Neuronal stem cell (in vitro differentiated cells): ENCODE data around the gene ABHD8.

ENCODE experiments used
- DNase-seq: peaks from one replicate; pipeline ENCODE4 v3.0.0-alpha.2; 2013; ENCODE audit warnings: low spot score
- H2AFZ ChIP-seq: one replicate; pipeline ENCODE4 v1.6.1; 2013; ENCODE audit warnings: mild to moderate bottlenecking, low read length, inconsistent platforms
- H2AK5ac ChIP-seq: 2 replicates; pipeline ENCODE4 v1.6.1; 2013; ENCODE audit warnings: low read depth, mild to moderate bottlenecking, inconsistent platforms, low read length, moderate library complexity, mixed read lengths
- H2BK120ac ChIP-seq: 2 replicates; pipeline ENCODE4 v1.6.1; 2013; ENCODE audit warnings: low read depth, mild to moderate bottlenecking, inconsistent platforms, low read length, moderate library complexity, mixed read lengths
- H2BK12ac ChIP-seq: one replicate; pipeline ENCODE4 v1.6.1; 2013; ENCODE audit warnings: low read length, inconsistent platforms
- H2BK15ac ChIP-seq: 2 replicates; pipeline ENCODE4 v1.6.1; 2013; ENCODE audit warnings: mild to moderate bottlenecking, low read length, inconsistent platforms, mixed read lengths
- H2BK5ac ChIP-seq: one replicate; pipeline ENCODE4 v1.6.1; 2013; ENCODE audit warnings: inconsistent platforms, mild to moderate bottlenecking, low read length, moderate library complexity
- H3K14ac ChIP-seq: one replicate; pipeline ENCODE4 v1.6.1; 2013; ENCODE audit warnings: low read length, inconsistent platforms
- H3K18ac ChIP-seq: 2 replicates; pipeline ENCODE4 v1.6.1; 2013; ENCODE audit warnings: low read length, inconsistent platforms
- H3K23ac ChIP-seq: 2 replicates; pipeline ENCODE4 v1.6.1; 2013; ENCODE audit warnings: low read depth, mild to moderate bottlenecking, mixed read lengths, low read length, inconsistent platforms; ENCODE audit not compliant: poor library complexity
- H3K27ac ChIP-seq: replicated peaks from 3 replicates; pipeline ENCODE4 v1.5.1; 2013; ENCODE audit warnings: low read length, inconsistent platforms
- H3K27me3 ChIP-seq, 3 experiments: 2 replicates each; pipeline ENCODE4 v1.6.1; 2013; ENCODE audit warnings: low read length in 3 of 3, mild to moderate bottlenecking in 2 of 3, inconsistent platforms in 1 of 3, low read depth in 1 of 3, mixed read lengths in 1 of 3, moderate library complexity in 1 of 3; ENCODE audit not compliant: control insufficient read depth in 3 of 3, insufficient read depth in 3 of 3
- H3K36me3 ChIP-seq, 2 donors: replicated peaks in 1 of 2; 2 replicates each; pipeline ENCODE4 v1.6.1; 2013; ENCODE audit warnings: low read length in 2 of 2; ENCODE audit not compliant: control insufficient read depth in 2 of 2, insufficient read depth in 2 of 2
- H3K4ac ChIP-seq: 2 replicates; pipeline ENCODE4 v1.6.1; 2013; ENCODE audit warnings: inconsistent platforms, mild to moderate bottlenecking, low read length, moderate library complexity
- H3K4me1 ChIP-seq, 2 donors: 1 replicate in 1 of 2; 2 replicates in 1 of 2; pipeline ENCODE4 v1.6.1; 2013; ENCODE audit warnings: low read length in 2 of 2, low read depth in 1 of 2; ENCODE audit not compliant: control insufficient read depth in 2 of 2, insufficient read depth in 1 of 2
- H3K4me2 ChIP-seq: one replicate; pipeline ENCODE4 v1.6.1; 2013; ENCODE audit warnings: mild to moderate bottlenecking, low read length, inconsistent platforms; ENCODE audit not compliant: insufficient read depth, poor library complexity, severe bottlenecking
- H3K4me3 ChIP-seq, 2 donors: 2 replicates each; pipeline ENCODE4 v1.5.1; 2013; ENCODE audit warnings: low read length in 2 of 2, mild to moderate bottlenecking in 2 of 2, inconsistent platforms in 1 of 2, moderate library complexity in 1 of 2
- H3K79me1 ChIP-seq: one replicate; pipeline ENCODE4 v1.6.1; 2013; ENCODE audit warnings: low read depth, mild to moderate bottlenecking, inconsistent platforms, low read length, moderate library complexity
- H3K9ac ChIP-seq: one replicate; pipeline ENCODE4 v1.6.1; 2013; ENCODE audit warnings: mild to moderate bottlenecking, low read depth, low read length, inconsistent platforms; ENCODE audit not compliant: poor library complexity
- H3K9me3 ChIP-seq, 2 donors: replicated peaks in 1 of 2; 2 replicates each; pipeline versions ENCODE3 to v1.6.1; 2013; ENCODE audit warnings: low read length in 2 of 2, mild to moderate bottlenecking in 2 of 2, inconsistent platforms in 1 of 2, low read depth in 1 of 2, mixed read lengths in 1 of 2, moderate library complexity in 1 of 2; ENCODE audit not compliant: control insufficient read depth in 2 of 2, insufficient read depth in 1 of 2
- H4K8ac ChIP-seq: one replicate; pipeline ENCODE4 v1.6.1; 2013; ENCODE audit warnings: low read depth, mild to moderate bottlenecking, inconsistent platforms, low read length, moderate library complexity
- H4K91ac ChIP-seq: one replicate; pipeline ENCODE4 v1.6.1; 2013; ENCODE audit warnings: low read length, low read depth, mild to moderate bottlenecking, inconsistent platforms; ENCODE audit not compliant: poor library complexity
- WGBS, 2 donors: extraction: QIAGEN DNeasy Blood & Tissue Kit; methylation state at CpG; one replicate each; pipeline ENCODE4 v1.1.7; 2013; ENCODE audit warnings: missing lambda C conversion rate in 2 of 2, mixed read lengths in 1 of 2; ENCODE audit not compliant: insufficient read length in 2 of 2, insufficient replicate concordance in 1 of 2; ENCODE audit errors: extremely low coverage in 2 of 2; 5-methylcytosine and 5-hydroxymethylcytosine counted together

ABHD8 gene

DNA sequence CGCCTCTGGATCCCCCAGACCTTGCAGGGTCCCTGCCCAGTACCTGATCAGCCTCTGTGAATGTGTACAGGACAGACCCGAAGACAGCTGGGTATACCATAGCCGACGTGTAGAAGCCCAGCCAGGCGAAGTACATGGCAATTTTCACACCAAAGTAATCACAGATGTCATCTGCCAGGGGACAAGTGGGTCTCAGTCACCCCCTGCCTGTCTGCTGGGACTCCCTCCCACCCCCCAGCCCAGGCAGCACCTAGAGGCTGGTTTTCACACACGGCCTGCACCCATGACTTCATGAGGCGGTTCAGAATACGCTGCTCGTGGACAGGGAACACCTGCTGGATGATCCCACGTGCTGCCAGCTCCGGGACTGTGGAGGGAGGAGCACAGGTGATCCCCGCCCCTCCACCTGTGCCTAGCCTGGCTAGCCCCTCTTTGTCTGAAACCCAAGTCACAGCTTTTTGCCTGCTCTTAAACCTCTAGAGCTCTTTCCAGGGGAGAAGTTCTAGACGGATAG lies 27.9 kb upstream of the ABHD8 start:
- no peak overlapping the region for H4K8ac ChIP-seq
- H3K4me1 ChIP-seq = peaks cover 6 to 22% of the 10 kb centered on the region in 2 donors
- no peak overlapping the region for H3K9ac ChIP-seq
- H3K14ac ChIP-seq = no peak overlapping the region
- no peak for DNase-seq
- WGBS, 2 donors = no CpG with 5 or more reads among the region's 13 CpGs
- no peak overlapping the region for H3K4ac ChIP-seq
- no peak overlapping the region for H3K27ac ChIP-seq
- H3K36me3 ChIP-seq = peaks cover 23 to 47% of the 10 kb centered on the region in 2 donors
- no peak overlapping the region for H2BK15ac ChIP-seq
- no peak overlapping the region for H2AFZ ChIP-seq
- peaks cover 0 to 7% (median 0%) of the 10 kb centered on the region in 3 experiments for H3K27me3 ChIP-seq
- no peak overlapping the region for H2BK120ac ChIP-seq
- no peak overlapping the region for H4K91ac ChIP-seq
- H2BK12ac ChIP-seq = no peak overlapping the region
- H2AK5ac ChIP-seq = peak overlapping the region; percentile 70
- no peak overlapping the region for H3K18ac ChIP-seq
- no peak overlapping the region for H2BK5ac ChIP-seq
- no peak overlapping the region for H3K4me2 ChIP-seq
- H3K9me3 ChIP-seq = peaks cover 3 to 8% of the 10 kb centered on the region in 2 donors
- H3K4me3 ChIP-seq = no peak overlapping the region
- no peak overlapping the region for H3K23ac ChIP-seq
- H3K79me1 ChIP-seq = peaks cover 7% of the 10 kb centered on the region

DNA sequence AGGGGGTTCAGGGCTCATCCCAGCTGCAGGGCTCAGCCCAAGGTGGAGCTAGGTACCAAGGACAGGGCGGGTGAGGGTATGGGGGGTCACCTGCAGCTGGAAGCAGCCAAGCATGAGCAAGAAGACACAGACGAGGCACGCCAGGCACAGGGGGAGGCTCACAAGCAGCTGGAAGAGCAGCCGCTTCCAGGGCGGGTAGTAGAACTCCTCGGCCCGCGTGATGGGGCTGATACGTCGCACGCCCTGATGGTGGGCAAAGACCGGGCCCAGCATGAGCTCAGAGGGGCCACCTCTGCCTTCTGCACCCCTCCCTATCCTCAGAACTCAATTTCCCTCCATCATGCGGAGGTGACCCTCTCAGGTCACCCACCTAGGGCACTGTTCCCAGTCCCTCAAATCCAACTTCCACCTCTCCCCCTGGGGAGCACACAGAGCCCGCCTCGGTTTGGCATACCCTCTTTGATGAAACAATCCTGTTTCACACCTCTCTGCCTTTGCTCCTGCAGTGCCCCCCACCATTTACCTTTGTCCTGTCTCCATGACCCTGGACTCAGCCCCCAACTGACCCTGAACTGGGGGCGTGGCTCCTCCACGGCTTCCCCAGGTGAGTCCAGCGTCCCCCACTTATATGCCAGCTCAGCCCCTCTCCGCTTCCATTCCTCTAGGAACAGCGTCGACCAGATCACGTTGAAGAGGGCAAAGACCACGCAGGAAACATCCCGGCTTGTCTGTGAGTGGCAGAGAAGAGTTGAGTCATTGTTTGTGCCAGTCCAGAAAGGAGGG lies 27.2 kb upstream of the ABHD8 start:
- Histone ChIP-seq H2BK12ac (peak overlapping the region; percentile 84), H2AFZ (no peak overlapping the region), H4K91ac (no peak overlapping the region), H3K18ac (peak overlapping the region; percentile 7), H4K8ac (no peak overlapping the region), H3K4me3 (no peak overlapping the region), H2BK15ac (no peak overlapping the region), H3K9me3 (peaks cover 3 to 8% of the 10 kb centered on the region in 2 donors), H3K27me3 (peaks cover 0 to 7% (median 0%) of the 10 kb centered on the region in 3 experiments), H2AK5ac (peak overlapping the region; percentile 99), H3K4me1 (peaks cover 6 to 22% of the 10 kb centered on the region in 2 donors), H3K23ac (peak overlapping the region; percentile 73), H3K79me1 (peaks cover 7% of the 10 kb centered on the region), H2BK5ac (no peak overlapping the region), H3K4me2 (no peak overlapping the region), H3K4ac (no peak overlapping the region), H3K9ac (no peak overlapping the region), H3K14ac (no peak overlapping the region), H3K27ac (no peak overlapping the region), H2BK120ac (no peak overlapping the region), H3K36me3 (peaks cover 25 to 52% of the 10 kb centered on the region in 2 donors)
- no CpG with 5 or more reads among the region's 24 CpGs for WGBS, 2 donors
- DNase-seq = no peak

DNA sequence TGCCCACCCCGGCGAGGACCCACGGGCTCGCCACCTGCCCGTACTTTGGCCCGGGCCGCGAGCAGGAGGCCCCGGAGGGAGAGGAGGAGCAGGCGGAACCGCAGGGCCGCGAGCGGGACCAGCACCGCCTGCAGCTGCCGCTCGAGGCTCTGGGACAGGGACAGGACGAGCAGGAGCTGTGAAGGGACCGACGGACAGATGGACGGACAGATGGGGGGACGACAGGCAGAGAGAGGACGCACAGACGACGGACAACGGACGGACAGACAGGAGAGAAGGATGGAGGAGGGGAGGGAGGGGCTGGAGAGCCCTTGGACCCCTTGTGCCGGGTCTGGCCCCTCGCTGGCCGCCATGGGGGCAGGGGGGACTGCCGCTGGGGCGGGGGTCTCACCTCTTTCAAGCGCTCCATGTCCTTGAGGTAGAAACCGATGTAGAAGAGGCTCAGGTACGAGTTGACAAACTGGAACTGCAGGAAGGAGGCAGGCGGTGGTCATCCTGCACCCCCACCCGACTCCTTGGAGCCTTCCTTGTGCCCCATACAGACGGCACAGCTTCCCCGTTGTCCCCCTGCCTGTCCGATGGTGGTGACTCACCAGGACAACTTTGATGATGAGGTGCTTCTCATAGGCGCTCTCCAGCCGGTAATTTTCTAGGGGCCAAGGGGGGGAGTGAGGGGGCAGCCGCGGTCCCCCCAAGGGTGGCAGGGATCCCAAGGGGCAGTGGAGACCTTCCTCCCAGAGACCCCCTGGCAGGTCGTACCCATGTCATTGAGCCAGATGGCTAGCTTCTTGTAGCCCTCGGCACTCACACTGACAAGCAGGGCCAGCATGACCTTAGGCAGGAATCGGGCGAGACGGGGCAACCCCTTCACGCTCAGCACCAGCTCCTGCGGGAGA lies 26.4 kb upstream of the ABHD8 start:
- H2BK5ac ChIP-seq = peak overlapping the region; percentile 53
- H3K18ac ChIP-seq = peak overlapping the region; percentile 96
- H3K14ac ChIP-seq = peak overlapping the region; percentile 47
- H3K9ac ChIP-seq = peak overlapping the region; percentile 77
- H3K23ac ChIP-seq = peak overlapping the region; percentile 89
- peak overlapping the region; percentile 43 for H4K8ac ChIP-seq
- H3K79me1 ChIP-seq = peaks cover 7% of the 10 kb centered on the region
- peaks cover 3 to 8% of the 10 kb centered on the region in 2 donors for H3K9me3 ChIP-seq
- peak overlapping the region in 1 of 2 donors; percentile 5 for H3K4me3 ChIP-seq
- H3K27ac ChIP-seq = no peak overlapping the region
- H3K27me3 ChIP-seq = peaks cover 0 to 7% (median 0%) of the 10 kb centered on the region in 3 experiments
- H3K4me2 ChIP-seq = peak overlapping the region; percentile 11
- peaks cover 29 to 60% of the 10 kb centered on the region in 2 donors for H3K36me3 ChIP-seq
- peak overlapping the region; percentile 99 for H2AK5ac ChIP-seq
- H3K4me1 ChIP-seq = peaks cover 2 to 20% of the 10 kb centered on the region in 2 donors
- H2AFZ ChIP-seq = no peak overlapping the region
- H2BK120ac ChIP-seq = no peak overlapping the region
- H2BK12ac ChIP-seq = peak overlapping the region; percentile 99
- H2BK15ac ChIP-seq = peak overlapping the region; percentile 92
- DNase-seq = no peak
- H4K91ac ChIP-seq = peak overlapping the region; percentile 72
- peak overlapping the region; percentile 66 for H3K4ac ChIP-seq
- no CpG with 5 or more reads among the region's 51 CpGs for WGBS, 2 donors
